GM18505 (cell line): ENCODE data around the gene GTF2IRD2.
"Not testable (repeated sequence)": the region's sequence is repeated elsewhere in the genome, so short reads cannot be mapped to it uniquely, and the experiment has no call there.

Experiments
- ATAC-seq: cut with Tn5 transposase; IDR thresholded peaks from one replicate; pipeline ENCODE4 v1.9.1; 2021; ENCODE audit not compliant: unreplicated experiment

GTF2IRD2 gene

DNA sequence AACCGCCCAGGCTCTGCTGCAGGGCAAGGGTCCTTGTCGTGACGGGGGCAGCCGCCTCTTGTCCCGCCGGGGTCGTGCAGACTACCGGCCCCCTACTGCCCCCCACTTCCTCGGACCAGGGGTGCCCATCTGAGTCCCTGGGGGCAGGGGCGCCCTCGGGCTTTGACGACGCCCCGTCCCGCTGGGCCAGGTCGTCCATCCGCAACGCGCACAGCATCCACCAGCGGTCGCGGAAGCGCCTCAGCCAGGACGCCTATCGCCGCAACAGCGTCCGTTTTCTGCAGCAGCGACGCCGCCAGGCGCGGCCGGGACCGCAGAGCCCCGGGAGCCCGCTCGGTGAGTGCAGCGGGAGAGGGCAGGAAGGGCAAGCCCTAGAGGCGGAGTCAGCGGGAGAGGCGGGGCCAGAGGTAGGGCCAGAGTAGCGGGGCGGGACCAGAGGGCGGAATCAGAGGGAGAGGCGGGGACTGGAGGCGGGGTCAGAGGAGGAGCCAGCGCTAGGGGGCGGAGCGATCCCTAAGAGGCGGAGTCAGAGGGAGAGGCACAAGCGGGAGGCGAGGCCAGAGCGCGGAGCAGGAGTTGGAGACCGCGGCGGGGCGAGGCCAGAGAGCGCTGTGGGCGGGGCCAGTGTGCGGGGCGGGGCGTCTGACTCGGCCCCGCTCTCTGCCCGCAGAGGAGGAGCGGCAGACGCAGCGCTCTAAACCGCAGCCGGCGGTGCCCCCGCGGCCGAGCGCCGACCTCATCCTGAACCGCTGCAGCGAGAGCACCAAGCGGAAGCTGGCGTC, 62.8 kb downstream of the GTF2IRD2 start:
- ATAC-seq = peak; percentile 89

DNA sequence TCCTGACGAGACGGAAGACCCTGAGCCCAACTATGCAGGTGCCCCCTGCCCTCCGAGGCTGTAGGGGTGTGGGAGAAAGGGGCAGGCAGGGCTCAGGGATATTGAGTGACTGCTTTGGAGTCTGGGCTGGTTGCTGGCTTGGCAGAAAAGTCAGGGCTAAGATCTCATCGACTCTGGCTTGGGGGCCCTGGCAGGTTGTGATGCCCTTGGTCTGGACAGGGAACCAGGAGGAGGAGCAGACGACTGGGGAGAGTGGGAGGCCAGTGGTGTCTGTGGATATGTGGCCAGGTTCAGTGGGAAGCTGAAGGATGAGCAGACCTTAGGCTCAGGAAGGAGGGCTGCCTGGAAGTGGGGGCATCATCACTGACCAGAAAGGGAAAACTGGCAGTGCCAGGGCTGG, 67.8 kb downstream of the GTF2IRD2 start:
- not testable (repeated sequence) for ATAC-seq

DNA sequence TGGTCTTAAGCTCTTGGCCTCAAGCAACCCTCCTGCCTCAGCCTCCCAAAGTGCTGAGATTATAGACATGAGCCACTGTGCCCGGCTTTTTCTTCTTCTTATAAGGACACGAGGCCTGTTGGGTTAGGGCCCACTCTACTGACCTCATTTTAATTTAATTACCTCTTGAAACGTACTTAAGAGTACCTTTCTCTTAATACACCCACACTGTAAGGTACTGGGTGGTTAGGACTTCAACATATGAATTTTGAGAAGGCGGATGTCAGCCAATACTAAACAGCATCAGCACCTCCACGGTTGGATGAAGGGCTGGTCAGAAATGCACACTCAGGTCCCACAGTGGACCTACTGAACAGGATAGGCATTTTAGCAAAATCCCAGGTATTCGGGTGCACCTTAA, 69.7 kb downstream of the GTF2IRD2 start:
- not testable (repeated sequence) for ATAC-seq

DNA sequence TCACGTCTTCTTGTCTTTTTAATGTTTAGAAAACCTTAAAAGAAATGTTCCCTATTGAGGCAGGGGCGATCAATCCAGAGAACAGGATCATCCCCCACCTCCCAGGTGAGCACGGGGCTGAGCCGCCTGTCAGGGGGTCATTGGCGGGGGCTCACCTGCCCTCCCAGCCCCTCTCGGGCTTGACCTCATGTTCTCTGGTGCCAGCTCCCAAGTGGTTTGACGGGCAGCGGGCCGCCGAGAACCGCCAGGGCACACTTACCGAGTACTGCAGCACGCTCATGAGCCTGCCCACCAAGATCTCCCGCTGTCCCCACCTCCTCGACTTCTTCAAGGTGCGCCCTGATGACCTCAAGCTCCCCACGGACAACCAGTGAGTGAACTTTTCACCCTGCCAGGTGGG, 72.4 kb downstream of the GTF2IRD2 start:
- not testable (repeated sequence) for ATAC-seq

DNA sequence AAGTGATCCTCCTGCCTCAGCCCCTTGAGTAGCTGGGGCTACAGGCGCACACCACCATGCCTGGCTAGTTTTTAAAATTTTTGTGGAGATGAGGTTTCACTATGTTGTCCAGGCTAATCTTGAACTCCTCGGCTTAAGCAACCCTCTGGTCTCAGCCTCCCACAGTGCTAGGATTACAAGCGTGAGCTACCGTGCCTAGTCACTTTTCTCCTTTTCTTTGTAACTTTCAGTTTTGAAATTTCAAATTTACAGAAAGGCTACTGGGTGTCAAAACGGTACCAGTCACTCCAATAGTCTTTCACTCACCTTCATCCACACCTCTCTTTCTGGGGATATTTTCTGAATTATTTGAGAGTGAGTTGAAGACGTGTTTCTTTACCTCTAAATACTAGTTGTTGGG, 76.3 kb downstream of the GTF2IRD2 start:
- not testable (repeated sequence) for ATAC-seq

DNA sequence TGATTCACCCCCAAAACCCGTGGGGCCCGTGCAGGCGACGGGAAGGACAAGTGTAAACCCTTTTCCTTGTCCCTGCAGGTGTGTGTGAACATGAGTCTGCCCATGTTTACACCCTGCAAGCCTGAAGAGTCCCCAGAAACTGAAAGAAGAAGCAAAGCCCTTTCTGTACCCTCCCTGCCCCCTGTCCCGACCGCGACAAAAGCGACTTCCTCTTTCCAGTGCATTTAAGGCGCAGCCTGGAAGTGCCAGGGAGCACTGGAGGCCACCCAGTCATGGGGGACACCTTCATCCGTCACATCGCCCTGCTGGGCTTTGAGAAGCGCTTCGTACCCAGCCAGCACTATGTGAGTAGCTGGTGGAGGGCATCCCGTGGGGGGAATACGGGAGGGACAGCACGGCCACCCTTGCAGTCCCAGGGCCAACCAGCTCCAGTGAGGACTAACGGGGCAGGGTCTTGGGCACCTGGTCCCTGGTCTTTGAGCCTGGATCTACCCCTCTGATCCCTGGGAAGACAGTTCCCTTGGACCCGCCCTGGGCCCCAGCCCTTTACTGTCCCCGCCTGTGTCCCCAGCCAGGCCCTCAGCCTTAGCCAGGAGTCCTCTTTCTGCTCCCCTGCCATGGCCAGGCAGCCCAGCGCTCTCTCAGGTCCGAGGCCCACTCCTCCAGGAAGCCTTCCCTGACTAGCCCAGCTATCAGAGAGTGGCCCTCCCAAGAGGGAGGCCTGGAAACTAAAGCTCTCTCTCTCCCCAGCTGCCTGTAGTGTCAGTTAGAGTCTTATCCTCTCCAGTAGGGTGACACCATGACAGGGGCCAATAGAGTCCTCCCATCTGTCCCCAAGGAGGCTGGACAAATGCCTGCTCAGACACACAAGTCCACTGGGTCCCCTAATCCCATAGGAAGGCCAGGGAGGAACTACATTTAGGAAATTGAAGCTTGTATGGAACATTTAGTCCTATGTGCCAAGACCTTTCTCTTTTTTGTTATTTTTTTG, 77.3 kb downstream of the GTF2IRD2 start, which contains the start of gene NCF1:
TSS of gene NCF1 (plus strand) at position 252 of the 991 bp plus-strand sequence. CDS start at position 273, 21 bp downstream.
- peak; percentile 79 for ATAC-seq

DNA sequence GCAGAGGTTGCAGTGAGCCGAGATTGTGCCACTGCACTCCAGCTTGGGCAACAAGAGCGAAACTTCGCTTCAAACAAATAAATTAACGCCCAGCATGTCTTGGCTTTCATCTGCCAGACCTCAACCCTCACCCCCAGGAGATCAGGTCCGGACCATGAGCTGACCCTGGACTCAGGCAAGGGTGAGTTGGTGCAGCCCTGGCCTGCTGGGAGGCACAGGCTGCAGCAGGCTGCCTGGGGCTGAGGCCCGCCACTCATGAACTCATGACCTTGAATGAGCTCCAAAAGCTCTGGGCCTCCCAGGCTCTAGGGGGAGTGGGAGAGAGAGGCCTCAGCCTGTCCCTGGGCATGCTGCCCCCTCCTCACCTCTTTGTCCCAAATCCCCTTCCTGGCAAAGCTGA, 79.3 kb downstream of the GTF2IRD2 start:
- not testable (repeated sequence) for ATAC-seq

DNA sequence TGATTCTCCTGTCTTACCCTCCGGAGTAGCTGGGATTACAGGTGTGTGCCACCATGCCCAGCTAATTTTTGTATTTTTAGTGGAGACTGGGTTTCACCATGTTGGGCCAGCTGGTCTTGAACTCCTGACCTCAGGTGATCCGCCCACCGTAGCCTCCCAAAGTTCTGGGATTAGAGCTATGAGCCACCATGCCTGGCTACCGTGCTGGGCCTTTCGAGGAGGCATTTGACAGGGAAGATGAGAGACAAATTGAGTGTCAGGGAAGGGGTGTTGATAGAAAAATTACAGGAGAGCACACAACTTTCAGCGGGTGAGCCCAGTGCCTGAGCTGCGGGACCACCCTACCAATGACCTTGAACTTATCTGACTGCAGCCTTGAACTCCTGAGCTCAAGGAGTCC, 81.3 kb downstream of the GTF2IRD2 start:
- not testable (repeated sequence) for ATAC-seq

DNA sequence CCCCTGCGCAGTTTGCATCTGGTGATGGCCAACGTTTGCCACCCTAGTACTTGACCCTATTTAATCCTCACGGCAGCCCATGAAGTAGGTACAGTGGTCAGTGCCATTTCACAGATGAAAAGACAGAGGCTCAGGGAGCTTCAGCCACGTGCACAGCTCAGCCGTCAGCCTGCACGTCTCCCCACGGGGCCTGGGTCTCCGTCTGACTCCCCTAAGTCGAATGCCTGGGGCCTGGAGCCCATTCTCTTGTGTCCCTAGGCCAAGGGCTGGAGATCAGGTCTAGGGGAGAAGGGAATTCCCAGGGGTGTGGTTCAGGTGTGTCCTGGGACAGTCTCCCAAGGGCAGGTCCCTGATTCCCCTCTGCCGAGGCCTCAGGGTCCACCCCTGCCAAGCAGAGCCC, 84.4 kb downstream of the GTF2IRD2 start:
- ATAC-seq = not testable (repeated sequence)

DNA sequence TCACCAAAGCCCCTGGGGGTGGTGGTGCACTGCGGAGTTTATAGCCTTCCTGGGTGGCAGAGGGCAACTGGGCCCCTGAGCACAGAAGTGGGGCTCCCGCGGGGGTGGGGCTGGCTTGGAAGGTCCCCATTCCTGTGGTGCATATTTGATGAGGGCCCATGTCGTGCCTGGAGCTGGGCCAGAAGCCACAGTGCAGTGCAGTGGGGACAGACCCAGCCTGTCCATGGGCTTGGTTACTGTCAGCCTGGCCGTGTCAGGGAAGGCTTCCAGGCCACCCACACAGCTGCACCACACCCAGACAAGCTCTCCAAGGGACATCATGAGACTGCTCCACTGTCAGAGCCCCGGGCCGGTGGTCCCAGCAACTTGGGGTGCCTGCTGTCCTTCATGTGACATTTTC, 84.9 kb downstream of the GTF2IRD2 start:
- not testable (repeated sequence) for ATAC-seq

DNA sequence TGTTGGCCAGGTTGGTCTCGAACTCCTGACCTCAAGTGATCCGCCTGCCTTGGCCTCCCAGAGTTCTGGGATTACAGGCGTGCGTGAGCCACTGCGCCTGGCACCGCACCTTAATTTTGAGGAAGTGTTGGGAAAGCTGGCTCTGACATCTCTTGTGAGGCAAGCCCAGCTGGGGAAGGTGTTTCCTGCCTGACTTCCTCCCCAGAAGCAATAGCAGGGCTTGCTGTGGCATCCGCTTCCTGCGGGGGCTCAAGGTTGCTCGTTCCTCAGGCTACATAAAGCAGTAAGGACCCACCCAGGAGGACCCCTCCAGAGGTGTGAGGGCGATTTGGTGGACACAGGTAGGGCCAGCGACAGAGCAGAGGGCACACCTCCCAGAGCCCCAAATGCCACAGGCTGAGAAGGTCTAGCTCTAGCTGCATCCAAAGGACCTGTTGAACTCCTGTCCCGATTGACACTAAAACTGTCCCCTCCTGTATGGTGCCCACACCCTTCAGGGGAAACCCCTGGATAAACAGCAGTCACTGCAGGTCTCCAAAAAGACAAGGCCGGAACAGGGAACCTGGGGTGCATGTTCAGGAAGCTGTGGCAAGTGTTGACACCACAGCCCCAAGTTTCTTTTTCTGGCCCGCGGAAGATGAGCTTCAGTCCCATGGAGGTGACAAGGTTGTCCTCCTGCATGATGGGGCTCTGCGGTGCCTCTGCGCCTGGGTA, 86.0 kb downstream of the GTF2IRD2 start:
- ATAC-seq = not testable (repeated sequence)

DNA sequence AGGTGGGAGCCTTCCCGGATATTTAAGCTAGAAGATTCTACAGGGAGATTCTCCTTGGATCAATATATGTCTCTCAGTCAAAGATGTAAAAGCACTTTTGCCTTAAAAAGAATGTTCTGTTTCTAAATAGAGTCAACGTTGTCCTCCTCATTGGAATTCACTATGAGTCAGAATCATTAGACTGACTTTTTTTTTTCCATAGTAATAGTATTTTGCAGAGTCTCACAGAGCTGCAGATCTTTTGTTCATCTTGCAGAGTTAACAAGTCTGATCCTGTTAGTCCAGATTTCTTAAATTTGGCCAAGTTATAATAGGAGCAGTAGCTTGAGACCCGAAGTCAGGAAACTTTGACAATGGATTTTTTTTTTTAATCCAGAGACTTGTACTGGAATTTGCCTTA, 92.4 kb downstream of the GTF2IRD2 start:
- ATAC-seq = not testable (repeated sequence)

DNA sequence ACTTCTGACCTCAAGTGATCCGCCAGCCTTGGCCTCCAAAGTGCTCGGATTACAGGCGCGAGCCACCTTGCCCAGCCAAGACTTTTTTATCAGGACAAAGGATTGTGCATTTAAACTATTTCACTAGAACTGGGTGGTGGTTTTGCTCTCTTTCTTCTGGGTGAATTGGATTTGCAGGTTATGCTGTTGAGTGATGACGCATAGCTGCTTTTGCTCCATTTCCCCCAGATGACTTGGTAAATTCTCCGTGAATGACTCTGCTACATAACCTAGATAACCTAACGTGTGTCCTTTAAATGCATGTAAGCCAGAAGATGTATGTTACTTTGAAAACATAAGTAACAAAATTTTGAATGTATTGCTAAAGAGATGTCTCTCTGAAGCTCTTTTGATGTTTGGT, 93.1 kb downstream of the GTF2IRD2 start:
- not testable (repeated sequence) for ATAC-seq

DNA sequence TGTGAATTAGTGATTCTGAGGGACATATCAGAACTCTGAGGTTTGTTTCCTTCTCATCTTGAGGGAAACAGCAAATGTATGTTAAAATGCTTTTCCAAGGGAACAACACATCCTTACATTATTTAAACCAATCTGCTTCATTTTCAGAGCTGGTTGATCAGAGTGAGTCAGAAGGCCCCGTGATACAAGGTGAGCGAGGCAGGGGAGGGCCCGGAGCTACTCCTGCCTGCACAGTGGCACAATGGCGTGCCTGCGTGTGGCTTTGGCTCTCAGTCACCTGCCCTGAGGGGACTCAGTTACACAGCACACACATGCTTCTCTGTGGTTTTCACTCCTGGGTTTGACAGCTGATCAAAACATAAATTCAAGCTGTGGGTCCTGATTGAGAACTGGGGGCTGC, 94.7 kb downstream of the GTF2IRD2 start:
- ATAC-seq = not testable (repeated sequence)

DNA sequence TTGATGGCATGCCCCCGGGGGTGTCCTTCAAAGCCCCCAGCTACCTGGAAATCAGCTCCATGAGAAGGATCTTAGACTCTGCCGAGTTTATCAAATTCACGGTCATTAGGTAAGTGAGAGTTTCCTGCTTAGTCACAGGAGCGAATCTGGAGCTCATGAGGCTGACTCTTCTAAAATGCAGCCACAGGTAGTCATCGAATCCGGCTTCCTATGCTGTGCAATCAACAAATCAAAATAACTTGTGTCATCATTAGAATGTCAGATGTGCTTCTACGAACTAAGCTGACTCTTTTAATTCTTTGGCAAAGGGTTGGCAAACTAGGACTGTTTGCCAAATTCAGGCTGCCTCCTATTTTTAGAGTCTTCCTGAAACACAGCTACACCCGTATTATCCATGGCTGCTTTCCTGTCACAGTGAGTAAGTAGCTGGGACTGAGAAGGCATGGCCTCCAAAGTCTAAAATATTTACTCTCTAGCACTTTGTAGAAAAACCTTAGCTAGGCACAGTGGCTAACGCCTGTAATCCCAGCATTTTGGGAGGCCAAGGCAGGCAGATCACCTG, 97.4 kb downstream of the GTF2IRD2 start:
- not testable (repeated sequence) for ATAC-seq
